Activated naive CD4-positive, alpha-beta T cell treated with anti-CD3 and anti-CD28 coated beads, Interleukin-2, amount 50 U/mL, for 24 hours (primary cell): ENCODE measurements around the gene SLC35F1.

Experiments used
- H3K27ac Mint-ChIP-seq: one replicate; pipeline ENCODE4 v1.8.0; 2021; ENCODE audit warnings: mild to moderate bottlenecking, mixed read lengths
- H3K27me3 Mint-ChIP-seq: one replicate; pipeline ENCODE4 v1.8.0; 2021; ENCODE audit warnings: mixed read lengths
- H3K36me3 Mint-ChIP-seq: one replicate; pipeline ENCODE4 v1.8.0; 2021; ENCODE audit warnings: mixed read lengths
- H3K4me1 Mint-ChIP-seq: one replicate; pipeline ENCODE4 v1.8.0; 2021; ENCODE audit warnings: mixed read lengths
- H3K4me3 Mint-ChIP-seq: one replicate; pipeline ENCODE4 v1.8.0; 2021; ENCODE audit warnings: mild to moderate bottlenecking, mixed read lengths
- H3K9me3 Mint-ChIP-seq: one replicate; pipeline ENCODE4 v1.8.0; 2021; ENCODE audit warnings: mixed read lengths

SLC35F1 gene

GRCh38 chr6:118304321-118304720, 397.3 kb downstream of the SLC35F1 start:
- Mint-ChIP-seq H3K27ac (no peak overlapping the region), H3K4me3 (no peak overlapping the region), H3K27me3 (no peaks in the 10 kb centered on the region), H3K9me3 (no peaks in the 10 kb centered on the region), H3K4me1 (no peaks in the 10 kb centered on the region), H3K36me3 (no peaks in the 10 kb centered on the region)

DNA sequence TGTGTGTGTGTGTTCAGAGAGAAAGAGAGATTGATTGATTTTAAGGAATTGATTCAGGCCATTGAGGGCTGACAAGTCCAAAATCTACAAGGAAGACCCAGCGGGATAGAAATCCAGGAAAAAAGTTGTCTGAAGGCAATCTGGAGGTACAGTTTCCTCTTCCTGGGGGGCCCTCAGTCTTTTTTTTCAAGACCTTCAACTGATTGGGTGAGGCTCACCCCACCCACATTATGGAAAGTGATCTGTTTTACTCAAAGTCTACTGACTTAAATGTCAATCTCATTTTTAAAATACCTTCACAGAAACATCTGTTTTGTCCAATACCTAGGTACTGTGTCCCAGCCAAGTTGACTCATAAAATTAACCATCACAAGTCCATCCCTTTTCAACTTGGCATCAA, 398.0 kb downstream of the SLC35F1 start:
- no peaks in the 10 kb centered on the region for H3K4me1 Mint-ChIP-seq
- no peaks in the 10 kb centered on the region for H3K36me3 Mint-ChIP-seq
- no peaks in the 10 kb centered on the region for H3K9me3 Mint-ChIP-seq
- no peak overlapping the region for H3K27ac Mint-ChIP-seq
- H3K4me3 Mint-ChIP-seq: no peak overlapping the region
- no peaks in the 10 kb centered on the region for H3K27me3 Mint-ChIP-seq

- Mint-ChIP-seq H3K27me3 (no peaks in the 10 kb centered on the region), H3K4me3 (no peak overlapping the region)
Observed at GRCh38 chr6:118306392-118307238, 399.6 kb downstream of the SLC35F1 start.

DNA sequence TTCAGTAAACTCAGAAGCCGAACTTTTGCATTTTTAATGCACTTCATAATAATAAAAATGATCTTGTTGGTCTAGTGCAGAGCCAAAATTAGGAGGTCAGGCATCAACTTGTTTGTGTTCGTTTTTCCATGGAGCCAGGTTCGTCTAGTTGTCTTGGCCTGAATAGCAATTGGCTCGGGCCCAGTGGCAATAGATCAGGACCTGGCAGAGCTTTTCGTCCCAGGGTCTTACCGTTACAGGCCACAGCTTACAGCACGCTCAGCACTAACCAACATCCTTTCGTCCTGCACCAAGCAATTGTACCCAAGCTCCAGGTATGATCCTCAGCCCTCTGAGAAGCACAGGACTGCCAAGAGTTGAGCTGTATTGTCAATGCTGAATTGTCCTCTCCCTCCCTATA, 400.5 kb downstream of the SLC35F1 start:
- no peaks in the 10 kb centered on the region for H3K9me3 Mint-ChIP-seq
- no peaks in the 10 kb centered on the region for H3K4me1 Mint-ChIP-seq
- no peaks in the 10 kb centered on the region for H3K27me3 Mint-ChIP-seq
- H3K27ac Mint-ChIP-seq: no peak overlapping the region
- no peaks in the 10 kb centered on the region for H3K36me3 Mint-ChIP-seq
- H3K4me3 Mint-ChIP-seq: no peak overlapping the region

More at GRCh38 chr6:118306392-118307238, 399.6 kb downstream of the SLC35F1 start:
- H3K9me3 Mint-ChIP-seq: no peaks in the 10 kb centered on the region
- no peaks in the 10 kb centered on the region for H3K36me3 Mint-ChIP-seq
- no peaks in the 10 kb centered on the region for H3K4me1 Mint-ChIP-seq
- no peak overlapping the region for H3K27ac Mint-ChIP-seq

DNA sequence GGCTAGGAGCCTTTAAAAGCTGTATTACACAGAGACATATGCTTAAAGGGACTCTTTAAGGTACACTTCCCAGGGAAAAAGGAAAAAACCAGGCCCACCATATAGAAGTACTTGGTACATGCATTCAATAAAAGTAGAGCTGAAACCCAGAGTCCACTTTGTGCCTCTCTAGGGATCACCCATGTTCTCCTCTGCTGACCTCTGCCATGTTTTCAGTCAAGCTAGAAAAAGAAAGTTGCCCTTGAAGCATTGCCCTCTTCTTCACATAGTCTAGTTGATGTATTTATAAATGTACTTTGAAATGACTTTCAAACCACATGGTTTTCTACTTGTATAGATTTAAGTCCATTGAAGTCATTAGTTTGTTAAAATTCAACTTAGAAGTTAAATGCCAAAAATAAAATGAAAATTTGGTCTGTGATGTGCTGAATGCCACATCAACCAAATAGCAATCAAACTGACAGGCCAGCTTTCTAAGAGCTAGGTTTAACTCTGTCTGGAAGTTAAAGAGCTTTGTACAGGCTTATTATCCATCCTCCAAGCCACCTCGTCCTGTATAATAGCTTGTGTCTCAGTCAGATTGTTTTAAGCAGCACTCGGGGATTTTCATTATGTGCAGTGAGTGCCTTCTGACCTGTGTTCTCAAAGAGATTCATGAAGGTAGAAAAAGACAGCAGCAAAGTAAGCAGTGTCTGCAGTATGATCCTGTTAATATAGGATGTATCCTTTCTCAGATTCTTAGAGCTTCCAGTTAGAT, 402.5 kb downstream of the SLC35F1 start:
- Mint-ChIP-seq H3K4me3 (no peak overlapping the region), H3K4me1 (no peaks in the 10 kb centered on the region), H3K36me3 (no peaks in the 10 kb centered on the region), H3K9me3 (no peaks in the 10 kb centered on the region), H3K27ac (no peak overlapping the region), H3K27me3 (no peaks in the 10 kb centered on the region)

- no peaks in the 10 kb centered on the region for H3K9me3 Mint-ChIP-seq
- no peaks in the 10 kb centered on the region for H3K4me1 Mint-ChIP-seq
- no peak overlapping the region for H3K27ac Mint-ChIP-seq
- no peaks in the 10 kb centered on the region for H3K27me3 Mint-ChIP-seq
- H3K4me3 Mint-ChIP-seq: no peak overlapping the region
- H3K36me3 Mint-ChIP-seq: no peaks in the 10 kb centered on the region
Observed at GRCh38 chr6:118313208-118313607, 406.1 kb downstream of the SLC35F1 start.

DNA sequence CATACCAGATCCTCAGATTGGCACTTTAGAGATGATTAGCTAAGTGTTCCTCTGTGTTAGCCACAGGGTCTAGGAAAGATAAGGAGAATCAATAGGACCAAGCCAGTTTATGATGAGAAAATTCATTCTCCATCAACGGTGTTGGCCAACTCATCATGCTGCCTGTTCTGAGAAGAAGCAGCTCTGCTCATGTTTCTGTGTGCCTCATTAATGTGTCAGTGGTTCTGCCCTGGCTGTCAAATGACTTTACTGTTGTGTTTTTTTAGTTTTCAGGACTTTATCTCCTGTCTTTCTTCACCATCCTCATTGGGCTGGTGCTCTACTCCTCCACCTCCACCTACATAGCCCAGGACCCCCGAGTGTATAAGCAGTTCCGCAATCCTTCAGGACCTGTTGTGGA, 406.7 kb downstream of the SLC35F1 start:
- Mint-ChIP-seq H3K9me3 (no peaks in the 10 kb centered on the region), H3K4me1 (no peaks in the 10 kb centered on the region), H3K36me3 (no peaks in the 10 kb centered on the region), H3K27ac (no peak overlapping the region), H3K27me3 (no peaks in the 10 kb centered on the region), H3K4me3 (no peak overlapping the region)

DNA sequence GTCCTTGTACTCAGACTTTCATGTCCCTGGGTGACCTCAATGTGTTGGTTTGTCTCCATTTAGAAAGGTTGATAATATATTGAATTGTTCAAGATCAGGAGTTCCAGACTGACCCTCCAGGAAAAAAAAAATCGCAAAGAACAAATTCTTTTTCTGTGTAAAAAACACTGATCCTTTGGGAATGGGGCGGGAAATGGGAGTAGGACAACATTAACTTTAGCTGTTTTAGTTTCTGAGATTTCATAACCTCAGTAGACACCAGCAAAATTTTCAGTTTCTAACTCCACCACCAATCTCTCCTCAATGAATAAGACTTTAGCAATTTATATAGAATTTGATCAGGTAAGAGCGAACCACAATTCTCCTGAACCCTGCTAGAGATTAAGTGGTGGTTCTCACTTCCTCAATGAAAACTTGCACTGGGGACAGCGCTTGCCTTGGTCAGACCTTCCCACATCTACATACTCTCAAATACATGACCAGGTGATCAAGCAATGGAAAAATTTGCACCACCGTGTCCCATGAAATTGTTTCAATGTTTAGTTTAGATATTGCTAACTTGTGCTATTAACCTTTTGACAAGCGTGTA, 409.8 kb downstream of the SLC35F1 start:
- H3K4me1 Mint-ChIP-seq: no peaks in the 10 kb centered on the region
- no peak overlapping the region for H3K4me3 Mint-ChIP-seq
- H3K36me3 Mint-ChIP-seq: no peaks in the 10 kb centered on the region
- H3K9me3 Mint-ChIP-seq: no peaks in the 10 kb centered on the region
- no peak overlapping the region for H3K27ac Mint-ChIP-seq
- H3K27me3 Mint-ChIP-seq: no peaks in the 10 kb centered on the region

DNA sequence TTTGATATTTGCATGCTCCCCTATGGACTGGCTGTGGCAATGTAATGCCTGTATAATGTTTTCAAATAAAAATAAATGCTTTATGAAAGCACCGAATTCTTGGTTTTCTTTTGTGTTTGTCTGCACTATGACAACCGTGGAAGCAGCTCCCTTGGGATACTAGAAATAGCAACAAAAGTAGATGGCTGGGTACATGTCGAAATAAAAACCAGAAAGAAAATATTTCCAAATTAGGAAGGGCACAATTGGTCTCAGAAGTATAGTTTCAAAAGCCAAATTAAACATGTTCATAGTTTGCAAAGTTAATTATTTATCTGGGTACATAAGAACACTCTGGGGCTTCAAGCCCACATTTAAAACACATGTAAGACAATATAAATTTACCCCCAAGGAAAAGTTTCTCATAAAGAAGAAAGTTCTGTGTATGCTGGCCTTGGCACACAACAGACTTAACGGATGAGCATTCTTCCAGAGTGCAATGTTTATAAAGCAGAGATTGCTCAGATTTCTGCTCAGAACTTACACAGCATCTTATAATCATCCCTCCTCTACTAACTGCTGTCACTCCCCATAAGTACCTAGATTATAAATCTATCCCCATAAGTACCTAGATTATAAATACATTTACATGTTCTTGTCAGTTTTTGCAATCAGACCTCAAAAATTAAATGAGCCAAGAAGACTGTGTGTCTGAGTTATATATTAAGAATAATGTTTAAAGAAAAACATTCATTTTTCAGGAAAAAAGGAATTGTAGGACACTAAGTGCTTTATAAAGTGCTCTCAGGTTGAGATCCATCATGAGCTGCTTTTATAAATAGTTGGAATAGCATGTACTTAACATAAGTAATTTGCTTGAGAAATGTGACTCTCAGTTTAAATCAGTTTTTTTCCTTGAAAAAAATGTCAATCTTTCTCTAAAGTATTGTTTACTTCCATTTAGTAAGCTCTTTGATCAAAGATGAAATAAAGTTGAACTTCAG, 410.8 kb downstream of the SLC35F1 start:
- no peaks in the 10 kb centered on the region for H3K4me1 Mint-ChIP-seq
- H3K27me3 Mint-ChIP-seq: no peaks in the 10 kb centered on the region
- no peak overlapping the region for H3K27ac Mint-ChIP-seq
- H3K9me3 Mint-ChIP-seq: no peaks in the 10 kb centered on the region
- H3K36me3 Mint-ChIP-seq: no peaks in the 10 kb centered on the region
- no peak overlapping the region for H3K4me3 Mint-ChIP-seq

DNA sequence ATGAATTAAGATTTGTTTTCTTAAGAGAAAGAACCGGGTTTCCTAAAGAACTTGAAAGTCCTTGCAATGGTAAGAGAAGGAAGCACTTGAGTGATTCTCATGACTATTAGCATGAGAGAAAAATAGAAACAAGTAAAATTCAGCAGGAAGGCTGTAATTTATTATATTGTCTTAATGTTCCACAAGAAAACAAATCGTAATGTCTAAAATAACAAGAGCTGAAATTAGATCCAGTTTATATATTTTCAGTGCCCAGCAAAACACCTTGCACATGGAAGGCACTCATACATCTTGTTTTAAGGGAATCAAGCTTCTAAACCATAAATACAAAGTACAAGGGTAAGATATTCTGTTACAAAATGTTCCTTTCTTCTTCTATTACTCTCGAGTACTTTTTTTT, 411.6 kb downstream of the SLC35F1 start:
- Mint-ChIP-seq H3K4me3 (no peak overlapping the region), H3K9me3 (no peaks in the 10 kb centered on the region), H3K4me1 (no peaks in the 10 kb centered on the region), H3K27me3 (no peaks in the 10 kb centered on the region), H3K36me3 (no peaks in the 10 kb centered on the region), H3K27ac (no peak overlapping the region)

DNA sequence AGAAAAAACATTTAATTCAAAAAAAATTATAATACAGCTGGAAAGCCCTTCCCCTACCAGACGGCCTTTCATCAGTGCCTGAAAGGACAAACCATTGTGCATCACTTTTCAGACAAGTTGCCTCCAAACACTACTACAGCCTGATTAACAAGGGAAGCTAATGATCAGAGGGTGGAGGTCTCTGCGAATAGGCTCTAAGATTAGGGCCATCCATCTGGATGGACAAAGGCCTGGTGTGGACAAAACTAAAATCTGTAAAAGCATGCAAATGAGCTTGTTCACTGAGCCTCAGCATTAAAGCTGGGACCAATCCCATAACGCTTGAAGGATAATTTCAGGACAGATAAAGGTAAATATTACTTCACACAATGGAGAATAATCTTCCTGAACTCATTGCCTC, 412.4 kb downstream of the SLC35F1 start:
- no peaks in the 10 kb centered on the region for H3K9me3 Mint-ChIP-seq
- H3K4me1 Mint-ChIP-seq: no peaks in the 10 kb centered on the region
- no peak overlapping the region for H3K4me3 Mint-ChIP-seq
- H3K27me3 Mint-ChIP-seq: no peaks in the 10 kb centered on the region
- H3K27ac Mint-ChIP-seq: no peak overlapping the region
- H3K36me3 Mint-ChIP-seq: no peaks in the 10 kb centered on the region

DNA sequence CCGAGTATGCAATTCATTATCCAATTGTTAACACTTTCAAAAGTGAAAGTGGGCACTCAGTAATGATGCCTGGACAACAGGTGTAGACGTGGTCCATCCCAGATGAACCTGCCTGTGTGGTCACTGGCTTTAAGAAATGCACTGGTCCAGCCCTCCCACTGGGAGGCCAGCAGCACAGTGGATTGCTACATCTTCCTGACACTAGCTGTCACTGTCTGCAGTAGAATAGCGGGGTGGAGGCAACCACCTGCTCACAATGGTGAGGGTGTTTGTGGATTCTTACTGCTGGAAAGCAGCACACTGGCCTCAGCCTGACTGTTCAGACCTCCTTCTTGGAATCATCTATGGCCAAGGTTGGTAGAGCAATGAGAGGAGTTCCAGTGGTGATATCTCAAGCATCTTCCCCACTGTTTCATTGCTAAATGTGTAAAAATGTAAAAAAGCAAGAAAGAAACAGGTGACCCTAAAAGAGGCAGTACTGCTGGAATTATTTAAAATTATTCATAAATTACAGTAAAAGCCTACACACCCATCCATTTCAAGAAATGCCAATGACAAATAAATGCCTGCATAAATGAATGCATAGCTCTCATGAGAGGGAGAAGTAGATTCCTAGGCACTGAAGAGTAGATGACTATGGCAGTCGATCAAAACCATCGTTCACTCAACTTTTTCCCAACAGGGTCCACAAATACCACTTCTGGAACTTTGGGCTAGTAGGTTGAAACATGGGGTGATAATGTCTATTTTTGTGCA, 413.0 kb downstream of the SLC35F1 start:
- no peak overlapping the region for H3K4me3 Mint-ChIP-seq
- no peaks in the 10 kb centered on the region for H3K4me1 Mint-ChIP-seq
- H3K27me3 Mint-ChIP-seq: no peaks in the 10 kb centered on the region
- H3K9me3 Mint-ChIP-seq: no peaks in the 10 kb centered on the region
- no peaks in the 10 kb centered on the region for H3K36me3 Mint-ChIP-seq
- H3K27ac Mint-ChIP-seq: no peak overlapping the region

DNA sequence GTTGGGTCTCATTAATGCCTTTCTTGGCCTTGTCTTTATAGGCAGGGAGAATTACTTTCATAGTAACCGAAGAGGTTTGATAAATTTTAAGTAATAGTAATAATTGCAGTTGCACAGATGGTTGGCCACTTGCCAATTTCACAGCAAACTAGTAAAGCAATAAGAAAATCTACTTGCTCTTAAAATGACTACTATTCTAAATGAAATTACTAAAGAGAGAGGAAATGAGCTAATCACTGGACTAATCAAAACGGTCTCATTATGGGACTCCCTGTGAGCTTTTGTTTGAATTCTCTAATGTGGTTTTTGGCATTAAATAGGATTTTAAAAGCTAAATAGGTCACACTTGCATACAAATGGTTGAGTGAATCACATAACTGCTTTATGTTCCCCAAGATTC, 413.6 kb downstream of the SLC35F1 start:
- no peaks in the 10 kb centered on the region for H3K9me3 Mint-ChIP-seq
- no peak overlapping the region for H3K27ac Mint-ChIP-seq
- no peaks in the 10 kb centered on the region for H3K27me3 Mint-ChIP-seq
- no peaks in the 10 kb centered on the region for H3K4me1 Mint-ChIP-seq
- no peak overlapping the region for H3K4me3 Mint-ChIP-seq
- no peaks in the 10 kb centered on the region for H3K36me3 Mint-ChIP-seq

DNA sequence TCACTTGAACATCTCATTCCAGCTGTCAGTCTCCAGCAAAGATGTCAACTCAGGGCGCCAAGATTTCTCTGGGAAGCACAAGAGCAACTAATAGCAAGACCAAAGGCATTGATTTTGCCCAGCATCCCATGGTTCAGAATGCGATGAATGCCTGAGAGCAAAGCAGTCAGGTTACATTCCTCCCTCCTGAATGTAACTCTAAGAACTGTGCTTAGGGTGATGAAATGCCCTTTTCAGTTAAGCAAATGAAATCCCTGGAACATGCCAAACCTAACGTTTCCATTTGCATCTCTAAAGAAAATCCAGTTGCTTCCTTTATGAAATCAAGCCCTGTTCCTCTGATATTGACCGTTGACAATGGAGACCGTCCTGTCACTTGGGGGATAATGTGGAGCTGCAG, 417.1 kb downstream of the SLC35F1 start:
- Mint-ChIP-seq H3K4me1 (no peaks in the 10 kb centered on the region), H3K36me3 (no peaks in the 10 kb centered on the region), H3K4me3 (no peak overlapping the region), H3K27ac (no peak overlapping the region), H3K27me3 (no peaks in the 10 kb centered on the region), H3K9me3 (no peaks in the 10 kb centered on the region)
